Left ventricle myocardium superior (tissue), 1 donor: ENCODE results near the gene APOE. TPM values are rescaled to one million over a fixed set of nuclear protein-coding genes. Genes with fewer than 3 reads are reported as not detected.

Experiments used
- ATAC-seq: fragments of 200-7000 bp; cut with Tn5 transposase; one replicate; pipeline ENCODE4 v1.9.1; 2020; ENCODE audit warnings: mild to moderate bottlenecking, moderate library complexity
- DNase-seq: peaks from one replicate; pipeline ENCODE4 v3.0.0-alpha.2; 2020
- intact Hi-C: fragments of 100-400 bp; cut with micrococcal nuclease; formaldehyde crosslinking; loops from one replicate; pipeline ENCODE4 v1.11.0; 2022
- total RNA-seq: library from RNA; stranded (reverse); fragmentation: NEBNext Ultra II Directional; extraction: Animal tissue kit (Norgen Biotek cat#: 25700); gene quantifications from one replicate; pipeline ENCODE4 v1.2.1, GENCODE V29; 2021
- donor health status: DM: no; HTN: yes; CAD: no; lungs with severe emphysema.

The APOE gene
- total RNA-seq, 1 donor from 2014 or later: 18.9 TPM

DNA sequence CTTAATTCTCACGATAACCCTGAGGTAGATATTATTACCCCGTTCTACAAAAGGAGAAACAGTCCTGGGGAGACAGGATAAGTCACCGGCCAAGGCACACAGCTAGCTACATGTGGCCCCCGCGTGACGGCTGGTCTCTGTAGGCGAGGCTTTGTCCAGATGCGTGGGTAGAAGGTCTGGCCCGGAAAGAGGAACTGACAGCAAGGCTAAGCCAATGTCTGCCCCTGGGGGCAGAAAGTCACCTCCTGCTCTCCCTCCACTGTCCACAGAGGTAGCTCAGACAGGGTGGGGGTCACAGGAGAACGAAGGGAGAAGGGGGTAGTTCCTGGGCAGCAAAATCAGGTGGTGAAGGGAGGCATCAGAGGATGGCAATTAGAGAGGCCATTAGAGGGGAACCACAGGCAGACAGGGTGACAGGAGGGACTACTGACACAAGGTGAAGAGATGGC is 38.2 kb downstream of the APOE start:
- intact Hi-C loops: no loop called here
- DNase-seq (peak; percentile 57), ATAC-seq (peak; percentile 56)

DNA sequence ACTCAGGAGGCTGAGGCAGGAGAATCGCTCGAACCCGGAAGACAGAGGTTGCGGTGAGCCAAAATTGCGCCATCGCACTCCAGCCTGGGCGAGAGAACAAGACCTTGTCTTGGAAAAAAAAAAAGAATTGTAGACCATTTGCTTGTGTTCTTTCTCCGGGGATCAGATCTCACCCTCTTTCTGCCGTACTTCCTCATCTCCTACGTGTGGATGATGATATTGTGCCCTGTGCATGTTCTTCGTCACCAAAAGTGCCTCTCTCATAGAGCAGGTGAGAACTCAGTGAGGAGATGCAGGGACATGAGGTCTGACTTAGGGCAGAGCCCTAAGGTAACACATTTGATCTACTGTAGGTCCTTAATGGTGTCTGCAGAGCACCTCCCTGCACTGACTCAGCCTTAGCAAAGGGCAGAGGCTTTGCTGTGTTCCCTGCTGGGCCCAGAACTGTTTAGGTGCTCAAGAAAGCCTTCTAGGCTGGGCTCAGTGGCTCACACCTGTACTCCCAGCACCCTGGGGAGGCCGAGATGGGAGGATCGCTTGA is 41.5 kb downstream of the APOE start:
- ATAC-seq: no peak
- intact Hi-C loops: no loop called here
- DNase-seq: no peak

DNA sequence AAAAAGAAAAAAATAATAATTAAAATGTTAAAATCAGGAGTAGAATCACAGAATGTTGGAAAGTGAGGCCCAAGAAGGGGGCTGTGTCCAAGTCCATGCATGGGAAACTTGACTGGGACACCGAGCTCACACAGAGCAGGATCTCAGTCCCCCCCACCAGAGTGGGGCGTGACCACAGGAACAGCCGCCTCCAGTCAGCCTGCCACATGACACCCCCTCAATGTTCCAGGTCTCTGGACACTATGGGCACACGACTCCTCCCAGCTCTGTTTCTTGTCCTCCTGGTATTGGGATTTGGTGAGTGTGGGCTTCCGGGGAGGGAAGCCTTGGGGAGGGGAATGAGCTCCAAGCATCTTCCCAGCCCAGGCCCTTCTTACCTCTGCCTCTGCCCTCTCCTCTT is 42.6 kb downstream of the APOE start:
- ATAC-seq (no peak), DNase-seq (no peak)
- intact Hi-C loops: no loop called here

DNA sequence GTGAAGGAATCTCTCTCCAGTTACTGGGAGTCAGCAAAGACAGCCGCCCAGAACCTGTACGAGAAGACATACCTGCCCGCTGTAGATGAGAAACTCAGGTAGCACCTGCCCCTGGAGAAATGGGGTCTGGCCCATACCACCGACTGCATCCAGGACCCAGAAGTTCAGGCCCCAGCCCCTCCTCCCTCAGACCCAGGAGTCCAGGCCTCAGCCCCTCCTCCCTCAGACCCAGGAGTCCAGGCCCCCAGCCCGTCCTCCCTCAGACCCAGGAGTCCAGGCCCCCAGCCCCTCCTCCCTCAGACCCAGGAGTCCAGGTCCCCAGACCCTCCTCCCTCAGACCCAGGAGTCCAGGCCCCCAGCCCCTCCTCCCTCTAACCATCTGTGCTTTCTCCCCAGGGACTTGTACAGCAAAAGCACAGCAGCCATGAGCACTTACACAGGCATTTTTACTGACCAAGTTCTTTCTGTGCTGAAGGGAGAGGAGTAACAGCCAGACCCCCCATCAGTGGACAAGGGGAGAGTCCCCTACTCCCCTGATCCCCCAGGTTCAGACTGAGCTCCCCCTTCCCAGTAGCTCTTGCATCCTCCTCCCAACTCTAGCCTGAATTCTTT is 43.3 kb downstream of the APOE start:
- no peak for ATAC-seq
- intact Hi-C loops: no loop called here
- no peak for DNase-seq

DNA sequence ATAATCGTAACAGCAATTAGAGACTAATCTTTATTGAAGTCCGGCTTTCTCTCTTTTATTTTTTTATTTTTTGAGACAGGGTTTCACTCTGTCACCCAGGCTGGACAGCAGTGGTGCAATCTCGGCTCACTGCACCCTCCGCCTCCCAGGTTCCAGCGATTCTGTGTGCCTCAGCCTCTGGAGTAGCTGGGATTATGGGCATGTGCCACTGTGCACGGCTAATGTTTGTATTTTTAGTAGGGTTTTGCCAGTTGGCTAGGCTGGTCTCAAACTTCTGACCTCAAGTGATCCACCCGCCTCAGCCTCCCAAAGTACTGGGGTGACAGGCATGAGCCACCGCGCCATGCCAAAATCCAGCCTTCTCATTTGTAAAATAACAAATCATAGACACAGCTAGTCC is 44.0 kb downstream of the APOE start:
- no peak for ATAC-seq
- no peak for DNase-seq
- intact Hi-C loops: no loop called here

DNA sequence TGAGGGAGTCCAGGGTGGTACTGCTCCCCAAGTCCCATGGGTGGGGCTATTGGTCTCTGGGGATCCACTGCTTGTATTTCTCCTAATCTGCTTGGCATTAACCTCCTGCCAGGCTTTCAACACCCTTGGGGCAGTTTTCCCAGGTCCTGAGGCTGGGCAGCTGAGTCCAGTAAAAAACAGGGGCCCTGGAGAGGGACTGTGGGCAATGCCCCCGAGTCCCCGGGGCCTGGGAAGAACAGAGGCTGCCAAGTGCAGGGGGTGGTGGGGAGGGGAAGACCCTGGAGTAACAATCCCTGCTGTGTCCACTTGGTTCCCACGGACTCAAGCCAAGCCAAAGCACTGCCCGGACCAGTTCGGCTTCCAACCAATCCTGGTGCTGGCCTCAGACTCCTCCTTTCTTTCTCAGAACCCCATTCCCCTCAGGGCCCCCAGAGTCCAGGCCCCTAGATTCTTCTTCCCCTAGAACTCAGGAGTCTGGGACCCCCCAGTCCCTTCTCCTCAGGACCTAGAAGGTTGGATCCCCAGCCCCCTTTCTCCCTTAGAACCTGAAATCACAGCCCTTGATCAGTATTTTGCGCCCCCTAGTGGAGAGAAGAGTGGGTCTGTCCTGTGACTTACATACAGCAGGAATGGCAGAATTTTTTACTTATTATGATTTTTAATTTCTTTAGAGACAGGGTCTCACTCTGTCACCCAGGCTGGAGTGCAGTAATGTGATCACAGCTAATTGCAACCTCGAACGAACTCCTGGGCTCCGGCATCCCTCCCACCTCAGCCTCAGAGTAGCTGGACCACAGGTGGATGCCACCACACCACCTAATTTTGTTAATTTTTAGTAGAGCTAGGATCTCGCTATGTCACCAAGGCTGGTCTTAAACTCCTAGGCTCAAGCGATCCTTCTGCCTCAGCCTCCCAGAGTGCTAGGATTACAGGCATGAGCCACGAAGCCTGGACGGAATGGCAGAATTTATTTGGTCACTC is 45.9 kb downstream of the APOE start:
- DNase-seq (no peak), ATAC-seq (no peak)
- intact Hi-C loops: loop anchor here (5.0 kb wide), 1 partner anchor 49 kb away; no protein-coding TSS in a partner anchor

DNA sequence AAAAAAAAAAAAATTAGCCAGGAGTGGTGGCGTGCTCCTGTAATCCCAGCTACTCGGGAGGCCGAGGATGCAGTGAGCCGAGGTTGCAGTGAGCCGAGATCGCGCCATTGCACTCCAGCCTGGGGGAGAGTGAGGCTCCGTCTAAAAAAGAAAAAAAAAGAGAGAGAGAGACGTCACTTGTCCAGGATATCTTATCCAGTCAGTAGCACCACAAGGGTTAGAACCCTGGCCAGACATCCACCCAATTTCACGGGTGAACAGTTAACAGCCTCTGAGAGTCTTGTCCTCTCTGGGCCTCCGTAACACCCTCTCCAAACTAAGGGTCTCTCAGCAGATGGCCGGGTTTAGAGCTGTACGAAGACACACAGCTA is 48.7 kb downstream of the APOE start:
- ATAC-seq: no peak

DNA sequence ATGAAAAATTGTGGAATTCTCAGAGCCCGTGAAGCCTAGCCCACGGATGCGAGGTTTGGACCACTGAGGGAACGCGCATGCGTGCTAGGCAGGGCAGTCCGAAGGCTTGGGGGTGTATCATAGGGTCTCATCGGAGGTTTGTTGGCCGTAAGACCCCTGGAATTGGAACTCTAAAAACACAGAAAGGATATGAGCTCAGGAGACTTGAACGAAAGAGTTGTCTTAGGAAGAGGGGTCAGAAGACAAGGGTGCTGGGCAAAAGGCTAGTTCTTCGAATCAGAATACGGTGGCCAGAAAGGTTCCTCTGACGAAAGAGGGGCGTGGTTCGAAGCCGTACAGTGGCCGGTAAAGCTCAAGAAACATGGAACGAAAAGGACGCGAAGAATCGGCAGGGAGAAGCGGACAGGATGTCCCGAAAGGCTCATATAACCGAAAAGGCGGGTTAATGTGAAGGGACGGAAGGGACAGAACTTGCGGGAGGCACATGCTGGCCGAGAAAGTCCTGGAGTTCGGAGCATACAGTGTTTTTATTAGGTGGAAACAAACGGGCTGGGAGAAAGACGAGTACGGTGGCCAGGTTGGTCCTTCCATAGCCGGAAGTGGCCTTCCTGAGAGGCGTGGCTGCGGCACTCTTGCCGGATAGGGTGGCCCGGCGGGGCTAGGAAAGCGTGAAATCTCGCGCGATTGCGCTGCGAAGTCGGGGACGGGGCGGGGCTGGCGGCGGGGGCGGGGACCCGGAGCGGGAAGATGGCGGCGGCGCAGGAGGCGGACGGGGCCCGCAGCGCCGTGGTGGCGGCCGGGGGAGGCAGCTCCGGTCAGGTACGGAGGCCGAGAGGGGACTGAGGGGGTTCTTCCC is 49.3 kb downstream of the APOE start, which contains the start of gene CLPTM1:
CLPTM1 (plus strand) TSS at position 732 of the 856 bp plus-strand sequence; CDS start at position 748, 16 bp downstream.
- intact Hi-C loops: loop anchor here (5.0 kb wide), 1 partner anchor 53 kb away; no protein-coding TSS in a partner anchor
- DNase-seq (peak; percentile 98), ATAC-seq (peak; percentile 96)

More for the DNA sequence above, 48.7 kb downstream of the APOE start:
- intact Hi-C loops: loop anchor here (5.0 kb wide), 1 partner anchor 52 kb away; no protein-coding TSS in a partner anchor
- no peak for DNase-seq

DNA sequence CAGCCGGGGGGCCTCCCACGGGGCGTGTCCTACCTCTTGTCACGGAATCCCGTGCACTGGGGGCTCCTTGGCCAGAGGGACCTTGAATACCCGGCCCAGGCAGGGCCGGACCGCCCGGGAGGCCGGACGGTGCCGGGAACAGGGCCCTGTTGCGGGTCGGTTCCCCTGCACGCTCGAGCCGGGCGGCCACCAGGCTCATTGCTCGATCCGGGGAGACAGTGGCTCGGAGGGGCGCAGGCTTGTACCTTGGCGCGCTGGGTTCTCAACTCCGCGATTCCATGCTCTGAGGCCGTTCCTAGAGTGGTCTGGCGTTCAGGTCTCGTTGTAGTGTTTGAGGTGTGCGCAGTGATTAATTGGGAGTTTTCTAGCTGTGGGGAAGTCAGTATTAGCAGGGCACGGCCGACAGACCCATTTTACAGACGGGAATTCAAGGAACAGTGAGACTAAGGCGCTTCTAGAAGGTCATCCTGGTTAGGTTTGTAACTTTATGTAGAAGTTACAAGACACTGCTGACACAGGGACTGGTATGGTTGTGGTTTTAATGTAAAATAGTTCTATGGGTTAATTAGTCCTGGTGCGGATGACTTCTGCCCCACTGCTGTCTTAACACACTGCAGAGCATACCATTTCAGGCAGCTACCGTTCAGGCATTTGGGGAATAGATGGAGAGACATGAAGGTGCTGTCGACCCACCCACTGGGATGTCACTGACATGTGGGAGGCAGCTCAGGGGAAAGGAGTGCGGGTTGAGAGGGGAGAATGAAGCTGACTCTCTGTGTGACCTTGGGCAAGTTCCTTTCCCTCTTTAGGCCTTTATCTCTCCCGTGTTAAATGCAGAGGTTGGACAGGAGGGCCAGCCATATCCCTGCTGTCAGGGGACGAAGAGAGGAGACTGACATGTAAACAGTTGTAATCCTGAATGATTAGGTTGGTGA is 50.2 kb downstream of the APOE start:
- ATAC-seq (peak; percentile 0), DNase-seq (no peak)
- intact Hi-C loops: no loop called here

DNA sequence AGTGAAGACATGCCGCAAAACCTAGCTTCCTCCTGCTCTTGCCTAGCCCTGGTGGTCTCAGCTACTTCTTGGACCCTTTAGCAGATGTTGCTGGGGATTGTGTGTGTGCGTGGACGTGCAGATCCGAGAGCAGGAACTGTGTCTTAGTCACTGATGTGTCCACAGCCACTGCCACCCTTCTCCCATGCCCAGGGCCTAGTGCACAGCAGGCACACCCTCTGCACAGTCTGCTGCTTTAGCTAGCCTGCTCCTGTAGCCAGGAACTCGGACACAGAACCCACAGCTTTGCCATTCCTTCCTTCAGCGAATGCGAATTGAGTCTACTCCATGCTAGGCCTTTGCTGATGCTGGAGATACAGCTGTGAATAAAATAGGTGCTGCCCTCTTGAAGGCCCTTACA is 51.9 kb downstream of the APOE start:
- DNase-seq: no peak
- ATAC-seq: no peak
- intact Hi-C loops: no loop called here

DNA sequence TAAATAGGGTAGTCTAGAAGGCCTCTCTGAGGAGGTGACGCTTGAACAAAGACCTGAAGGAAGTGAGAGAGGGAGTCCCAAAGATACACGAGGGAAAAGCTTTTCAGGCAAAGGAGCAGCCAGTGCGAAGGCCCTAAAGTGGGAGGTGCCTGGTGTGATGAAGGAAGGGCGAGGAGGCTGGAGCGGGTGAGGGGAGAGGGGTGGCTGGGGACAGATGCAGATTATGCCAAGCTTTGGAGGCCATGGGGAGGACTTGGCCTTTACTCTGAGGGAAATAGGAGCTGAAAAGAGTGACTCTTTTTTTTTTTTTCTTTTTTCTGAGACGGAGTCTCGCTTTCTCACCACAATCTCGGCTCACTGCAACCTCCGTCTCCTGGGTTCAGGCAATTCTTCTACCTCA is 52.5 kb downstream of the APOE start:
- DNase-seq (no peak), ATAC-seq (no peak)
- intact Hi-C loops: no loop called here

Other genes starting within 250 kb of the APOE start
- 4.2 TPM for gene CEACAM19, start 234.3 kb upstream of the APOE start, total RNA-seq
- not detected for gene CEACAM16, start 206.6 kb upstream of the APOE start, total RNA-seq
- gene BCL3, start 157.1 kb upstream of the APOE start, total RNA-seq: 14.5 TPM
- not detected for gene CBLC, start 127.9 kb upstream of the APOE start, total RNA-seq
- gene BCAM, start 96.7 kb upstream of the APOE start, total RNA-seq: 85.5 TPM
- 35.4 TPM for gene NECTIN2, start 59.5 kb upstream of the APOE start, total RNA-seq
- 49.8 TPM for gene TOMM40, start 14.5 kb upstream of the APOE start, total RNA-seq
- gene APOC1, start 8.8 kb downstream of the APOE start, total RNA-seq: 1.7 TPM
- gene APOC4, start 36.4 kb downstream of the APOE start, total RNA-seq: not detected
- gene APOC2, start 40.3 kb downstream of the APOE start, total RNA-seq: not detected
- 97.6 TPM for gene CLPTM1, start 49.6 kb downstream of the APOE start, total RNA-seq
- gene RELB, start 95.7 kb downstream of the APOE start, total RNA-seq: 3.5 TPM
- 33.9 TPM for gene CLASRP, start 133.2 kb downstream of the APOE start, total RNA-seq
- gene ZNF296, start 170.7 kb downstream of the APOE start, total RNA-seq: 0.20 TPM
- gene GEMIN7, start 173.5 kb downstream of the APOE start, total RNA-seq: 14.4 TPM
- gene PPP1R37, start 187.4 kb downstream of the APOE start, total RNA-seq: 16.0 TPM